CD14-positive monocyte (primary cell): ENCODE results near the gene KCNS3. TPM values are rescaled to one million over a fixed set of nuclear protein-coding genes. Genes with fewer than 3 reads are reported as not detected.

Source experiments
- DNase-seq, 3 donors: peaks; one replicate each; pipeline ENCODE4 v3.0.0-alpha.2; 2011 to 2022
- H2AFZ ChIP-seq: 2 replicates; pipeline ENCODE4 v1.6.0; 2012; ENCODE audit warnings: mild to moderate bottlenecking, low read depth, low read length, inconsistent platforms; ENCODE audit not compliant: insufficient read depth, poor library complexity, severe bottlenecking
- H3K27ac ChIP-seq, 2 donors: 1 replicate in 1 of 2; 2 replicates in 1 of 2; pipeline ENCODE4 v1.5.1; 2012 to 2013; ENCODE audit warnings: low read length in 2 of 2, control low read depth in 1 of 2, inconsistent platforms in 1 of 2, low read depth in 1 of 2, mild to moderate bottlenecking in 1 of 2
- H3K27me3 ChIP-seq, 2 donors: one replicate each; pipeline versions ENCODE4 v1.6.0 to v1.6.1; 2011 to 2013; ENCODE audit warnings: low read length in 2 of 2; ENCODE audit not compliant: control insufficient read depth in 2 of 2, insufficient read depth in 2 of 2
- H3K36me3 ChIP-seq, 2 donors: replicated peaks in 1 of 2; 1 replicate in 1 of 2; 2 replicates in 1 of 2; pipeline versions ENCODE4 v1.5.1 to v1.6.1; 2012 to 2013; ENCODE audit warnings: low read length in 2 of 2, control low read depth in 1 of 2, inconsistent platforms in 1 of 2, mild to moderate bottlenecking in 1 of 2; ENCODE audit not compliant: insufficient read depth in 2 of 2, control insufficient read depth in 1 of 2
- H3K4me1 ChIP-seq, 2 donors: 1 replicate in 1 of 2; 2 replicates in 1 of 2; pipeline versions ENCODE4 v1.5.1 to v1.6.1; 2012 to 2013; ENCODE audit warnings: low read length in 2 of 2, control low read depth in 1 of 2, inconsistent platforms in 1 of 2, mild to moderate bottlenecking in 1 of 2, moderate library complexity in 1 of 2; ENCODE audit not compliant: insufficient read depth in 2 of 2, control insufficient read depth in 1 of 2
- H3K4me2 ChIP-seq: replicated peaks from 2 replicates; pipeline ENCODE3; 2012; ENCODE audit warnings: low read length, moderate library complexity, mild to moderate bottlenecking; ENCODE audit not compliant: poor library complexity, severe bottlenecking; ENCODE audit errors: extremely low read depth
- H3K4me3 ChIP-seq, 3 experiments: fragments of 200-600 bp in 1 of 3; sonication (generic) in 1 of 3; replicated peaks in 1 of 3; 1 replicate in 2 of 3; 2 replicates in 1 of 3; pipeline ENCODE4 v1.5.1; 2011 to 2013; ENCODE audit warnings: low read length in 3 of 3, mild to moderate bottlenecking in 3 of 3, control low read depth in 2 of 3, low read depth in 2 of 3, inconsistent platforms in 1 of 3, moderate library complexity in 1 of 3
- H3K79me2 ChIP-seq: 2 replicates; pipeline ENCODE4 v1.6.0; 2012; ENCODE audit warnings: mild to moderate bottlenecking, control low read depth, inconsistent platforms, low read length, moderate library complexity; ENCODE audit not compliant: insufficient read depth
- H3K9ac ChIP-seq: 2 replicates; pipeline ENCODE4 v1.6.0; 2017; ENCODE audit warnings: low read length, mild to moderate bottlenecking; ENCODE audit not compliant: insufficient read depth, poor library complexity, severe bottlenecking
- H3K9me3 ChIP-seq, 2 donors: replicated peaks in 1 of 2; 1 replicate in 1 of 2; 2 replicates in 1 of 2; pipeline versions ENCODE4 v1.5.1 to v1.6.1; 2012 to 2013; ENCODE audit warnings: low read length in 2 of 2, control low read depth in 1 of 2; ENCODE audit not compliant: control insufficient read depth in 1 of 2, insufficient read depth in 1 of 2
- H4K20me1 ChIP-seq: 2 replicates; pipeline ENCODE4 v1.6.0; 2012; ENCODE audit warnings: mild to moderate bottlenecking, low read length, control low read depth, moderate library complexity; ENCODE audit not compliant: insufficient read depth
- H3K27ac Mint-ChIP-seq, 7 donors: one replicate each; pipeline ENCODE4 v1.8.0; 2020; ENCODE audit warnings: mild to moderate bottlenecking in 7 of 7, mixed read lengths in 7 of 7, moderate library complexity in 6 of 7, inconsistent platforms in 2 of 7
- H3K27me3 Mint-ChIP-seq, 3 donors: one replicate each; pipeline ENCODE4 v1.8.0; 2021 to 2022; ENCODE audit warnings: low read depth in 3 of 3, mild to moderate bottlenecking in 3 of 3, mixed read lengths in 3 of 3, moderate library complexity in 3 of 3, inconsistent platforms in 1 of 3
- H3K36me3 Mint-ChIP-seq, 2 donors: one replicate each; pipeline ENCODE4 v1.8.0; 2020; ENCODE audit warnings: mixed read lengths in 2 of 2, inconsistent platforms in 1 of 2, mild to moderate bottlenecking in 1 of 2
- H3K4me1 Mint-ChIP-seq: one replicate; pipeline ENCODE4 v1.8.0; 2020; ENCODE audit warnings: mild to moderate bottlenecking, mixed read lengths
- H3K4me3 Mint-ChIP-seq, 2 donors: one replicate each; pipeline ENCODE4 v1.8.0; 2020; ENCODE audit warnings: mild to moderate bottlenecking in 2 of 2, mixed read lengths in 2 of 2, moderate library complexity in 1 of 2
- H3K9me3 Mint-ChIP-seq, 7 donors: one replicate each; pipeline ENCODE4 v1.8.0; 2020 to 2022; ENCODE audit warnings: mixed read lengths in 7 of 7, mild to moderate bottlenecking in 6 of 7, moderate library complexity in 6 of 7, inconsistent platforms in 2 of 7
- WGBS: methylation state at CpG from one replicate; pipeline ENCODE4 v1.1.5; 2013; ENCODE audit warnings: missing lambda C conversion rate; ENCODE audit not compliant: insufficient coverage; 5-methylcytosine and 5-hydroxymethylcytosine counted together
- intact Hi-C, 2 donors: fragments of 100-400 bp; cut with micrococcal nuclease; formaldehyde crosslinking; loops; one replicate each; pipeline versions ENCODE4 v1.15.0 to v1.15.1; 2023
- polyA plus RNA-seq, 3 donors: library from polyadenylated mRNA; depleted of rRNA in 1 of 3; unstranded in 2 of 3; stranded (reverse) in 1 of 3; fragments of 300-500 nt in 2 of 3; fragments of >200 nt in 1 of 3; fragmentation: Illumina TruSeq in 2 of 3; gene quantifications; 1 replicate in 2 of 3; 2 replicates in 1 of 3; pipeline ENCODE4 v1.2.3, GENCODE V29; 2012 to 2021
- TF ChIP-seq, protein P1 (sequence below): fragments of 200-600 bp; IDR thresholded peaks from one replicate; pipeline ENCODE4 v1.8.0; 2022; ENCODE audit warnings: antibody characterized with exemption, mild to moderate bottlenecking

Gene KCNS3
- polyA plus RNA-seq, 3 donors = not detected

DNA sequence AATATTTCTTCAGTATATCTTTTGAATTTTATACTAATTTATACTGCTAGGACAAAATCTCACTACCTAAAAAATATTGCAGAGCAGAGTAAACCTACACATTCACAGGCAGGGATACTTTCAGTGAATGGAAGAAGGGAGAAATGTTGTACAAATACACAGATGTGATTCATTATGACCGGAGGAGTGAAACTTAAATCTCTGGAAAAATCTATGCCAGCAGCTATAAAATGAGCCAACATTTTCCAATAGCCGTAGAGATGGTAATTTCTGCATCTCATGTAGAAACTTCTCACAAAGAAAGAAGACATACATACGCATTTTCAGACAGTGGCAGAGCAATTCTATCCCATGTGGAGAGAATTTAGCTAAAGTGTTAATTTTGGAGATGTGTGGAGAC is 54.8 kb downstream of the KCNS3 start:
- H4K20me1 ChIP-seq = no peaks in the 10 kb centered on the region
- H3K27me3 Mint-ChIP-seq = peaks cover 3 to 7% (median 4%) of the 10 kb centered on the region in 3 donors
- no peaks in the 10 kb centered on the region for H3K36me3 ChIP-seq
- no peaks in the 10 kb centered on the region for H3K4me1 Mint-ChIP-seq
- H3K4me3 ChIP-seq = no peak overlapping the region
- peaks cover 0 to 5% (median 0%) of the 10 kb centered on the region in 7 donors for H3K9me3 Mint-ChIP-seq
- no peak overlapping the region for H3K4me3 Mint-ChIP-seq
- no peak for DNase-seq
- no peaks in the 10 kb centered on the region for H3K4me1 ChIP-seq
- no peak overlapping the region for H3K9ac ChIP-seq
- H3K27ac ChIP-seq = no peak overlapping the region
- H3K27ac Mint-ChIP-seq = no peak overlapping the region
- intact Hi-C loops = no loop called here
- H3K9me3 ChIP-seq = no peaks in the 10 kb centered on the region
- H3K4me2 ChIP-seq = no peak overlapping the region
- H3K27me3 ChIP-seq = no peaks in the 10 kb centered on the region
- H2AFZ ChIP-seq = no peak overlapping the region
- no peaks in the 10 kb centered on the region for H3K36me3 Mint-ChIP-seq
- no peaks in the 10 kb centered on the region for H3K79me2 ChIP-seq
- TF ChIP-seq, protein P1, sequence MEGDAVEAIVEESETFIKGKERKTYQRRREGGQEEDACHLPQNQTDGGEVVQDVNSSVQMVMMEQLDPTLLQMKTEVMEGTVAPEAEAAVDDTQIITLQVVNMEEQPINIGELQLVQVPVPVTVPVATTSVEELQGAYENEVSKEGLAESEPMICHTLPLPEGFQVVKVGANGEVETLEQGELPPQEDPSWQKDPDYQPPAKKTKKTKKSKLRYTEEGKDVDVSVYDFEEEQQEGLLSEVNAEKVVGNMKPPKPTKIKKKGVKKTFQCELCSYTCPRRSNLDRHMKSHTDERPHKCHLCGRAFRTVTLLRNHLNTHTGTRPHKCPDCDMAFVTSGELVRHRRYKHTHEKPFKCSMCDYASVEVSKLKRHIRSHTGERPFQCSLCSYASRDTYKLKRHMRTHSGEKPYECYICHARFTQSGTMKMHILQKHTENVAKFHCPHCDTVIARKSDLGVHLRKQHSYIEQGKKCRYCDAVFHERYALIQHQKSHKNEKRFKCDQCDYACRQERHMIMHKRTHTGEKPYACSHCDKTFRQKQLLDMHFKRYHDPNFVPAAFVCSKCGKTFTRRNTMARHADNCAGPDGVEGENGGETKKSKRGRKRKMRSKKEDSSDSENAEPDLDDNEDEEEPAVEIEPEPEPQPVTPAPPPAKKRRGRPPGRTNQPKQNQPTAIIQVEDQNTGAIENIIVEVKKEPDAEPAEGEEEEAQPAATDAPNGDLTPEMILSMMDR = no peak
- no CpG with 5 or more reads among the region's 3 CpGs for WGBS

DNA sequence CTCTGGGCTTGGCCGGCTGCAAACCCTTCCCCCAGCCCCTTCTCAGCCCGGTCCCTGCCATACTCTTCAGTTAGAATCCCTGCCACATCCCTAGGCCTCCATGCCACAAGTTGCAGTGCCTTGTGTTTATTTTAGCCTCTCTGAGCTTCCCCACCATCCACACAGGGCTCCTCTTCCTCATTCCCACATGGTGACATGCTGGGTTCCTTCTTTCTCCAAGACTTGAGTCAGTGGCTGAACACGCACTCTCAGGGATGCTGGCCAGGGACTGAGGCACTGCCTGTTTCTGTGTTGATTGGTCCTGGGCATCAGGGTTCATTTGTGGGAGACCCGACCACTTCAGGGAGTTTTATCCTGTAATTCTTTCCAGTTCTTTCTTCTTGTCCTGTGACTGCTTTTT is 56.3 kb downstream of the KCNS3 start:
- H3K27ac ChIP-seq = no peak overlapping the region
- Mint-ChIP-seq H3K9me3 (peaks cover 0 to 8% (median 0%) of the 10 kb centered on the region in 7 donors), H3K4me1 (no peaks in the 10 kb centered on the region), H3K27me3 (peaks cover 3 to 7% (median 4%) of the 10 kb centered on the region in 3 donors), H3K36me3 (no peaks in the 10 kb centered on the region), H3K27ac (peak overlapping the region in 2 of 7 donors; percentile 34 to 79), H3K4me3 (no peak overlapping the region)
- no peaks in the 10 kb centered on the region for H3K36me3 ChIP-seq
- H3K9ac ChIP-seq = no peak overlapping the region
- no peaks in the 10 kb centered on the region for H4K20me1 ChIP-seq
- H3K4me2 ChIP-seq = no peak overlapping the region
- no peak overlapping the region for H3K4me3 ChIP-seq
- intact Hi-C loops = no loop called here
- H2AFZ ChIP-seq = no peak overlapping the region
- no peak for DNase-seq
- no peaks in the 10 kb centered on the region for H3K4me1 ChIP-seq
- H3K27me3 ChIP-seq = no peaks in the 10 kb centered on the region
- no peaks in the 10 kb centered on the region for H3K79me2 ChIP-seq
- 60% methylated on average over 1 of the region's 4 CpGs for WGBS
- H3K9me3 ChIP-seq = no peaks in the 10 kb centered on the region
- TF ChIP-seq, protein P1 = no peak
